ENCODE data around the gene CHIT1.
A peak's percentile ranks its signal among the peaks of the same experiment; 100 is the strongest.

Gene CHIT1

DNA sequence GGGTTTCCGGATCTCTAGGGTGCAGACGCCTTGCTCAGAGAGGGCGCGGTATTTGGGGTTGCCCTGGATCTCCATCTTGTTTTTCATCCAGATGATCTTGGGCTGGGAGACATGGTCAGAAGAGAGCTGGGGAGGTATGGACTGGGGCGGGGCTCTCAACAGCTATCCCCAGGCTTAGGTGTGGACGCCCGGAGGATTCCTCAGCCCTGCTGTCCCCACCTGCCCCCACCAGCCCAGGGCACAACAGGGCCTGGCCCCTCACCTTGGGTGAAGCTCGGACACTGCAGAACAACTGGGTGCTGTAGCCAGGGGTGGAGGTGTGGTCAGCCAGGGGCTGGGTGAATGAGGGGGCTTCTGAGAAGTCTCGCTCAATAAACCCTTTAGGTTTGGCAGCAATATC lies 60.5 kb downstream of the CHIT1 start:
- TF ChIP-seq CTCF (IDR thresholded peaks at IDR 0.05) = no peak

DNA sequence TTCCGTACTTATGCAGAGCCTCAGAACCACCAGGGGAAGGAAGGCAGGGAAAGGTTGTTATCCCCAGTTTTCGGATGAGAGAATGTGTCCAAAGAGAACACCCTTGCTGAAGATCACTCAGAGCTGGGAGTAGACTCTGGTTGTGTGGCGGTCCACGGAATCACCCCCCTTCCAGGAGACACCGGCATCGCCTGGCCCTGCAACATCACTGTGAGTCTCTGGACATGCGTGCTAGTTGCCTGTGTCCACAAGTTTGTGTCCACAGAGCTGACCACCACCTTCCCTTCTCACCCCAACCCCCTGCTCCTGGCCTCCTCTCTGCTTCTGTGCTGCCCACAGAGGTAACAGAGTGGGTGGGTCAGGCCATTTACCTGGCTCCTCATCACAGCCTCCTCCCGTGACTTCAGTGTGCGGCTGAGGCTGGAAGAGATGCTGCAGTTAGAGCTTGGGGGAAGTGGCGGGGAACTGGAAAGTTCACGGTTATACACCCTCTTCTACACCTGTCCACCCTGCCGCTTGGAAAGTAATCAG lies 61.2 kb downstream of the CHIT1 start:
- TF ChIP-seq CTCF (IDR thresholded peaks at IDR 0.05) = no peak

- no peak for TF ChIP-seq CTCF (IDR thresholded peaks at IDR 0.05)
Measured at GRCh38 chr1:203167913-203168200, 61.6 kb downstream of the CHIT1 start.

DNA sequence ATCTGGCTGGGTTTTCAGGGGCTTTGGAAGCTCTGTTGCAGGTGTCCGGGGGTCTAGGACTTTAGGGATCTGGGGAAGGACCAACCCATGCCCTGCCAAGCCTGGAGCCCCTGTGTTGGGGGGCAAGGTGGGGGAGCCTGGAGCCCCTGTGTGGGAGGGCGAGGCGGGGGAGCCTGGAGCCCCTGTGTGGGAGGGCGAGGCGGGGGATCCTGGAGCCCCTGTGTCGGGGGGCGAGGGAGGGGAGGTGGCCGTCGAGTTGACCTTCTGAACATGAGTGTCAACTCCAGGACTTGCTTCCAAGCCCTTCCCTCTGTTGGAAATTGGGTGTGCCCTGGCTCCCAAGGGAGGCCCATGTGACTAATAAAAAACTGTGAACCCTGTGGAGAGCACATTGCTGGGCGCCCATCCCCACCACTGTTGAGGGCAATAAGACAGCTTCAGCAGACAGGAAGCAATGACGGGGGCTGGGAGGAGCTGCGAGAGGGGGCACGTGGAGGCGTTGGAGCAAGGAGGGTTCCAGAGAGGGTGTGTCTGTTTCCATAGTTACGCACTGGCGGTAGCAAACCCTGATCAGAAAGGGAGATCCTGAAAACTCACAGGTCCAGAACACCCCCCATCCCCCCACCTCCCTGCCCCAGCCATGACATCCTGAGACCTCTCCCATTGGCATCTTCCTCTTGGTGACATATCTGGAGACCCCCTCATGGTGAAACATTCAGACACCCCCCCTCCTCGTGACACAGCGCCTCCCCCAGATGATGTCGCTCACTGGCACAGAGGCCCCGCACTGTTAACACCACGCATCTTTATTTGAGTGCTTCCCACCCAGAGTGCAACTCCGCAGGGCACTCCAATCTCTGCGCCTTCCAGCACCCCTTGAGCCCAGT lies 62.2 kb downstream of the CHIT1 start:
- TF ChIP-seq CTCF (IDR thresholded peaks at IDR 0.05) = no peak

DNA sequence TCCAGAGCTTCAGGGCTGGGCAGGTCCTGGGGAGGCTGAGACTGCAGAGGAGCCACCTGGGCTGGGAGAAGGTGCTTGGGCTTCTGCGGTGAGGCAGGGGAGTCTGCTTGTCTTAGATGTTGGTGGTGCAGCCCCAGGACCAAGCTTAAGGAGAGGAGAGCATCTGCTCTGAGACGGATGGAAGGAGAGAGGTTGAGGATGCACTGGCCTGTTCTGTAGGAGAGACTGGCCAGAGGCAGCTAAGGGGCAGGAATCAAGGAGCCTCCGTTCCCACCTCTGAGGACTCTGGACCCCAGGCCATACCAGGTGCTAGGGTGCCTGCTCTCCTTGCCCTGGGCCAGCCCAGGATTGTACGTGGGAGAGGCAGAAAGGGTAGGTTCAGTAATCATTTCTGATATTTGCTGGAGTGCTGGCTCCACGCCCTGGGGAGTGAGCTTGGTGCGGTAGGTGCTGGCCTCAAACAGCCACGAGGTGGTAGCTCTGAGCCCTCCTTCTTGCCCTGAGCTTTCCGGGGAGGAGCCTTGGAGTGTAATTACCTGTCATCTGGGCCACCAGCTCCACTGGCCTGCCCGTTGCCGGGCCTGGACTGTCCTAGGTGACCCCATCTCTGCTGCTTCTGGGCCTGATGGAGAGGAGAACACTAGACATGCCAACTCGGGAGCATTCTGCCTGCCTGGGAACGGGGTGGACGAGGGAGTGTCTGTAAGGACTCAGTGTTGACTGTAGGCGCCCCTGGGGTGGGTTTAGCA lies 63.1 kb downstream of the CHIT1 start:
- TF ChIP-seq CTCF (IDR thresholded peaks at IDR 0.05) = peak; percentile 34; the same call in 1 of the 2 replicates

All from LNCAP (cell line).